OCI-LY1 (cell line): ENCODE measurements around the gene GCLM.

Source experiments
- H2AFZ ChIP-seq: fragments of 200-600 bp; sonication (generic), shearing (Covaris generic); 2 replicates; pipeline ENCODE4 v1.6.0; 2014; ENCODE audit warnings: antibody characterized with exemption, mild to moderate bottlenecking, low read length
- H3F3A ChIP-seq: fragments of 200-600 bp; sonication (generic), shearing (Covaris generic); 2 replicates; pipeline ENCODE4 v1.6.0; 2014; ENCODE audit warnings: mild to moderate bottlenecking, antibody characterized with exemption, low read length, moderate library complexity; ENCODE audit not compliant: insufficient read depth
- H3K27ac ChIP-seq: fragments of 200-600 bp; sonication (generic); 2 replicates; pipeline ENCODE4 v1.5.1; 2014; ENCODE audit warnings: low read length, mixed run types, mild to moderate bottlenecking, low read depth; ENCODE audit not compliant: poor library complexity, severe bottlenecking
- H3K27me3 ChIP-seq: fragments of 200-600 bp; sonication (generic); 2 replicates; pipeline ENCODE4 v1.6.0; 2014; ENCODE audit warnings: antibody characterized with exemption, mild to moderate bottlenecking, low read length, moderate library complexity; ENCODE audit not compliant: insufficient read depth
- H3K36me3 ChIP-seq: fragments of 200-600 bp; sonication (generic); 2 replicates; pipeline ENCODE4 v1.6.1; 2014; ENCODE audit warnings: mild to moderate bottlenecking, antibody characterized with exemption, low read length, moderate library complexity, mixed read lengths; ENCODE audit not compliant: insufficient read depth
- H3K4me1 ChIP-seq: fragments of 200-600 bp; sonication (generic); 2 replicates; pipeline ENCODE4 v1.5.1; 2014; ENCODE audit warnings: mild to moderate bottlenecking, low read length, moderate library complexity; ENCODE audit not compliant: insufficient read depth, severe bottlenecking
- H3K4me2 ChIP-seq: fragments of 200-600 bp; sonication (generic), shearing (Covaris generic); 2 replicates; pipeline ENCODE4 v1.6.1; 2014; ENCODE audit warnings: low read length
- H3K4me3 ChIP-seq: fragments of 200-600 bp; sonication (generic); 2 replicates; pipeline ENCODE4 v1.5.1; 2014; ENCODE audit warnings: low read length, low read depth, mild to moderate bottlenecking, mixed read lengths; ENCODE audit not compliant: poor library complexity, severe bottlenecking
- H3K79me2 ChIP-seq: fragments of 200-600 bp; shearing (Covaris generic); 2 replicates; pipeline ENCODE4 v1.6.1; 2016; ENCODE audit warnings: mixed run types, low read length, mixed read lengths; ENCODE audit not compliant: insufficient read depth
- H3K9ac ChIP-seq: fragments of 200-600 bp; sonication (generic), shearing (Covaris generic); 2 replicates; pipeline ENCODE4 v1.6.1; 2014; ENCODE audit warnings: mild to moderate bottlenecking, low read length, mixed read lengths
- H3K9me2 ChIP-seq: fragments of 200-600 bp; sonication (generic), shearing (Covaris generic); 2 replicates; pipeline ENCODE4 v1.6.1; 2014; ENCODE audit warnings: low read depth, mild to moderate bottlenecking, low read length, mixed read lengths
- H3K9me3 ChIP-seq: fragments of 200-600 bp; shearing (Covaris generic); 2 replicates; pipeline ENCODE4 v1.6.1; 2014; ENCODE audit warnings: low read length, mixed read lengths
- H4K20me1 ChIP-seq: fragments of 200-600 bp; sonication (generic), shearing (Covaris generic); 2 replicates; pipeline ENCODE4 v1.6.0; 2016; ENCODE audit warnings: mild to moderate bottlenecking, low read length; ENCODE audit not compliant: insufficient read depth
- EZH2 ChIP-seq: fragments of 200-600 bp; sonication (generic), shearing (Covaris generic); IDR thresholded peaks from 2 replicates; pipeline ENCODE4 v1.8.0; 2017; ENCODE audit warnings: borderline replicate concordance, mixed run types, mild to moderate bottlenecking, antibody characterized with exemption, low read length, moderate library complexity, mixed read lengths
- TF ChIP-seq, protein P1 (sequence below): fragments of 200-600 bp; sonication (generic), shearing (Covaris generic); IDR thresholded peaks from 2 replicates; pipeline ENCODE4 v1.5.1; 2017; ENCODE audit warnings: mild to moderate bottlenecking, antibody characterized with exemption, low read length, moderate library complexity, mixed read lengths

The GCLM gene

DNA sequence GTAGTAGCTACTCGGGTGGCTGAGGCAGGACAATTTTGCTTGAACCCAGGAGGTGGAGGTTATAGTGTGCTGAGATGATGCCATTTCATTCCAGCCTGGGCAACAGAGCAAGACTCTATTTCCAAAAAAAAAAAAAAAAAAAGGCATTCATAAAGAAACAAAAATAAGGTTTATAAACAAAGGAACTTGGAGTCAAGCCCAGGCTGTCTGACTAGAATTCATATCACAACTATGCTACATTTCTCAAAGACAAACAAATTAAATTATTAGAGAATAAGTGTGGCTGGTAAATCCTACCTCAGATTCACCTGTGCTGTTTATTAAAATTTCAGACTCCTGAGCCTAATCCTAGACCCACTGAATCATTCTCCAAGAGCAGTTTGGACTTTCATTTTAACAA lies 4.2 kb downstream of the GCLM start:
- H3K9me3 ChIP-seq = no peaks in the 10 kb centered on the region
- H3K4me1 ChIP-seq = peaks cover 66% of the 10 kb centered on the region
- no peak overlapping the region for H2AFZ ChIP-seq
- H3K9me2 ChIP-seq = no peaks in the 10 kb centered on the region
- no peak overlapping the region; the same call in 1 of the 2 replicates for H3K9ac ChIP-seq
- H3K4me2 ChIP-seq = peak overlapping the region; percentile 43; the same call in 1 of the 2 replicates
- peaks cover 30% of the 10 kb centered on the region for H3K79me2 ChIP-seq
- TF ChIP-seq EZH2 = no peak
- TF ChIP-seq, protein P1, sequence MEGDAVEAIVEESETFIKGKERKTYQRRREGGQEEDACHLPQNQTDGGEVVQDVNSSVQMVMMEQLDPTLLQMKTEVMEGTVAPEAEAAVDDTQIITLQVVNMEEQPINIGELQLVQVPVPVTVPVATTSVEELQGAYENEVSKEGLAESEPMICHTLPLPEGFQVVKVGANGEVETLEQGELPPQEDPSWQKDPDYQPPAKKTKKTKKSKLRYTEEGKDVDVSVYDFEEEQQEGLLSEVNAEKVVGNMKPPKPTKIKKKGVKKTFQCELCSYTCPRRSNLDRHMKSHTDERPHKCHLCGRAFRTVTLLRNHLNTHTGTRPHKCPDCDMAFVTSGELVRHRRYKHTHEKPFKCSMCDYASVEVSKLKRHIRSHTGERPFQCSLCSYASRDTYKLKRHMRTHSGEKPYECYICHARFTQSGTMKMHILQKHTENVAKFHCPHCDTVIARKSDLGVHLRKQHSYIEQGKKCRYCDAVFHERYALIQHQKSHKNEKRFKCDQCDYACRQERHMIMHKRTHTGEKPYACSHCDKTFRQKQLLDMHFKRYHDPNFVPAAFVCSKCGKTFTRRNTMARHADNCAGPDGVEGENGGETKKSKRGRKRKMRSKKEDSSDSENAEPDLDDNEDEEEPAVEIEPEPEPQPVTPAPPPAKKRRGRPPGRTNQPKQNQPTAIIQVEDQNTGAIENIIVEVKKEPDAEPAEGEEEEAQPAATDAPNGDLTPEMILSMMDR = no peak
- no peaks in the 10 kb centered on the region for H3K36me3 ChIP-seq
- H4K20me1 ChIP-seq = no peaks in the 10 kb centered on the region
- no peaks in the 10 kb centered on the region for H3K27me3 ChIP-seq
- H3F3A ChIP-seq = 0 out of 2 replicates have a peak, but pooled peaks cover 2% of the 10 kb centered on the region
- peak overlapping the region; percentile 86 for H3K27ac ChIP-seq
- H3K4me3 ChIP-seq = peak overlapping the region; percentile 11

DNA sequence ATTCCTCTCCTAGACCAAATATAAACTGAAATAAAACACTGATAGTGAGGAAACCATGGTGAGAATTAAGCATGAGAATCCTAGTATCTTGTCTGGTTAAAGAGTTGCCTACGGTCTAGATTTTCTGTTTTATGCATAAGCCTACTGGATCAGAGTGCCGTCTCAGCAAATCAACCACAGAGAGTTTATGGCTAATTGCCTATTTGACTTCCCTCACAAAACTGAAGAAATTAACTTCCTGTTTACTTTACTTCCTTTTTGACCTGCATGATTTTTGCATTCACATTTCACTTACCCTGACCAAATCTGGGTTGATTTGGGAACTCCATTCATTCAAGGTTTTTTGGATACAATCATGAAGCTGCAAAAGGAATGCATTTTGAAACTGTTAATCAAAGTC lies 5.0 kb downstream of the GCLM start:
- H3K9ac ChIP-seq = peak overlapping the region; percentile 12; the same call in 1 of the 2 replicates
- peaks cover 63% of the 10 kb centered on the region for H3K4me1 ChIP-seq
- H3K4me2 ChIP-seq = peak overlapping the region; percentile 43
- H3K36me3 ChIP-seq = no peaks in the 10 kb centered on the region
- no peaks in the 10 kb centered on the region for H3K9me2 ChIP-seq
- H3K27me3 ChIP-seq = no peaks in the 10 kb centered on the region
- peak overlapping the region; percentile 43; the same call in 1 of the 2 replicates for H2AFZ ChIP-seq
- 0 out of 2 replicates have a peak, but pooled peaks cover 2% of the 10 kb centered on the region for H3F3A ChIP-seq
- no peak for TF ChIP-seq EZH2
- H3K9me3 ChIP-seq = no peaks in the 10 kb centered on the region
- no peaks in the 10 kb centered on the region for H4K20me1 ChIP-seq
- peak overlapping the region; percentile 11 for H3K4me3 ChIP-seq
- peaks cover 30% of the 10 kb centered on the region for H3K79me2 ChIP-seq
- peak overlapping the region; percentile 86 for H3K27ac ChIP-seq

DNA sequence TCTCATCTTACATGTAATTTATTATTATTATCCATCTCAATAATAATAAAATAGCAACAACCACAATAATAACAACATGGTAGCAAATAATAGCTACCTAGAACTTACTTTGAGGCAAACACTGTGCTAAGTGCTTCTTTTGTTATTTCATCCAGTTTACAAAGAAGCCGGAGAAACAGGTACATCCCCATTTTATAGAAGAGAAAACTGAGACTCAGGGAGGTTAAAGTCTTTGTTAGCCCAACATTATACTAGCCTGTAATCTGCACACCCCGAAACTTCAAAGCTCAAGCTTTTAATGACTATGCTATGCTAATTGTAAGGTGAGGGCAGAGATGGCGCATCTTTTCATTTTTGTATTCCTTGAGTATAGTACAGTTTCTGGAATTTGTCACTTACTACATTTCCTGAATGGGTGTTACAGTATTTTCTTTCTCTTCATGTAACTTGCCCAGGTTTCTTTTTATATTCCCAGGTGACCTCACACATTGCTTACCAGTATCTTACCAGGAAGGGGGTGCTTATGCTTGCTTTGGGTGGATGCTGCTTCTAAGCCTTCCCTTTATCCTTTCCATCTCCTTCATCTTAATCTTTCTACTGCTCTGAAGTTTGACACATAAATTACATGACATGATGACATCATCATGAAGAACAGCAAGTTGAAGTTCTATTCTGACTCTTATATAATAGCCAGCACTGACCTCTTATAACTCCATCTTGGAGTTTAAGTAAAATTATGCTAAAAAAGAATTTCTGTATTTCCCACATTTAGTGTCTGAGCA lies 8.3 kb downstream of the GCLM start:
- peaks cover 38% of the 10 kb centered on the region for H3K4me1 ChIP-seq
- H3F3A ChIP-seq = 0 out of 2 replicates have a peak, but pooled peaks cover 2% of the 10 kb centered on the region
- H3K9ac ChIP-seq = no peak overlapping the region
- H3K9me2 ChIP-seq = no peaks in the 10 kb centered on the region
- no peaks in the 10 kb centered on the region for H3K9me3 ChIP-seq
- H3K36me3 ChIP-seq = peaks cover 9% of the 10 kb centered on the region; the same call in 1 of the 2 replicates
- H2AFZ ChIP-seq = no peak overlapping the region
- no peaks in the 10 kb centered on the region for H4K20me1 ChIP-seq
- TF ChIP-seq, protein P1 = no peak
- no peak for TF ChIP-seq EZH2
- no peak overlapping the region for H3K4me2 ChIP-seq
- H3K27me3 ChIP-seq = no peaks in the 10 kb centered on the region
- H3K27ac ChIP-seq = no peak overlapping the region
- no peak overlapping the region for H3K4me3 ChIP-seq
- peaks cover 5% of the 10 kb centered on the region; the same call in 1 of the 2 replicates for H3K79me2 ChIP-seq
